CD8-positive, alpha-beta memory T cell (primary cell): ENCODE results near the gene ZFYVE1. TPM values are rescaled to one million over a fixed set of nuclear protein-coding genes. Genes with fewer than 3 reads are reported as not detected.

ENCODE experiments used
- CTCF ChIA-PET: fragments of 350-600 bp; sonication (Branson Sonifier 250); formaldehyde crosslinking; loops from one replicate; lab custom pipeline; 2021; ENCODE audit warnings: antibody characterized with exemption; lab: Charles Lee
- POLR2A ChIA-PET: fragments of 350-600 bp; sonication (Branson Sonifier 250); formaldehyde crosslinking; loops from one replicate; lab custom pipeline; 2021; ENCODE audit warnings: antibody characterized with exemption; lab: Charles Lee
- DNase-seq, 5 donors: peaks; one replicate each; pipeline versions ENCODE4 v3.0.0 to v3.0.0-alpha.2; 2020 to 2022; ENCODE audit warnings: mixed read lengths in 1 of 5
- H3K27ac ChIP-seq: one replicate; pipeline ENCODE4 v1.7.0; 2013; ENCODE audit warnings: low read depth, mild to moderate bottlenecking, low read length, moderate library complexity
- H3K27me3 ChIP-seq: 2 replicates; pipeline ENCODE4 v1.7.0; 2013; ENCODE audit warnings: low read length, mild to moderate bottlenecking; ENCODE audit not compliant: insufficient read depth, poor library complexity, severe bottlenecking
- H3K36me3 ChIP-seq: 2 replicates; pipeline ENCODE4 v1.7.0; 2013; ENCODE audit warnings: mild to moderate bottlenecking, low read length, moderate library complexity; ENCODE audit not compliant: insufficient read depth
- H3K4me1 ChIP-seq: 2 replicates; pipeline ENCODE4 v1.7.0; 2013; ENCODE audit warnings: mild to moderate bottlenecking, low read length, moderate library complexity; ENCODE audit not compliant: insufficient read depth
- H3K4me3 ChIP-seq: 2 replicates; pipeline ENCODE4 v1.7.0; 2013; ENCODE audit warnings: mild to moderate bottlenecking, low read length
- H3K9me3 ChIP-seq: 2 replicates; pipeline ENCODE4 v1.7.0; 2013; ENCODE audit warnings: mild to moderate bottlenecking, low read length
- H3K27ac Mint-ChIP-seq, 8 donors: one replicate each; pipeline ENCODE4 v1.8.0; 2020 to 2021; ENCODE audit warnings: mixed read lengths in 8 of 8, mild to moderate bottlenecking in 6 of 8, inconsistent platforms in 3 of 8, moderate library complexity in 3 of 8
- H3K27me3 Mint-ChIP-seq, 2 donors: one replicate each; pipeline ENCODE4 v1.8.0; 2020 to 2021; ENCODE audit warnings: mixed read lengths in 2 of 2, mild to moderate bottlenecking in 1 of 2, moderate library complexity in 1 of 2
- H3K36me3 Mint-ChIP-seq, 3 donors: one replicate each; pipeline ENCODE4 v1.8.0; 2020 to 2021; ENCODE audit warnings: mixed read lengths in 3 of 3, inconsistent platforms in 1 of 3, mild to moderate bottlenecking in 1 of 3
- H3K4me1 Mint-ChIP-seq, 3 donors: one replicate each; pipeline ENCODE4 v1.8.0; 2020 to 2021; ENCODE audit warnings: mixed read lengths in 3 of 3, inconsistent platforms in 1 of 3, mild to moderate bottlenecking in 1 of 3
- H3K4me3 Mint-ChIP-seq, 7 donors: one replicate each; pipeline ENCODE4 v1.8.0; 2020 to 2021; ENCODE audit warnings: mixed read lengths in 7 of 7, mild to moderate bottlenecking in 6 of 7, moderate library complexity in 4 of 7, inconsistent platforms in 2 of 7
- H3K9me3 Mint-ChIP-seq, 5 donors: one replicate each; pipeline ENCODE4 v1.8.0; 2020 to 2022; ENCODE audit warnings: mixed read lengths in 5 of 5, mild to moderate bottlenecking in 3 of 5, moderate library complexity in 2 of 5, inconsistent platforms in 1 of 5
- polyA plus RNA-seq: library from polyadenylated mRNA; unstranded; fragments of 300-500 nt; fragmentation: Illumina TruSeq; gene quantifications from one replicate; pipeline ENCODE4 v1.2.3, GENCODE V29; 2021
- total RNA-seq, 2 experiments: library from RNA; stranded (reverse); gene quantifications; one replicate each; pipeline ENCODE4 v1.2.3, GENCODE V29; 2021

Gene ZFYVE1
- total and polyA plus RNA-seq, 3 experiments from 2014 or later: 7.8 to 11.8 (median 11.7) TPM

DNA sequence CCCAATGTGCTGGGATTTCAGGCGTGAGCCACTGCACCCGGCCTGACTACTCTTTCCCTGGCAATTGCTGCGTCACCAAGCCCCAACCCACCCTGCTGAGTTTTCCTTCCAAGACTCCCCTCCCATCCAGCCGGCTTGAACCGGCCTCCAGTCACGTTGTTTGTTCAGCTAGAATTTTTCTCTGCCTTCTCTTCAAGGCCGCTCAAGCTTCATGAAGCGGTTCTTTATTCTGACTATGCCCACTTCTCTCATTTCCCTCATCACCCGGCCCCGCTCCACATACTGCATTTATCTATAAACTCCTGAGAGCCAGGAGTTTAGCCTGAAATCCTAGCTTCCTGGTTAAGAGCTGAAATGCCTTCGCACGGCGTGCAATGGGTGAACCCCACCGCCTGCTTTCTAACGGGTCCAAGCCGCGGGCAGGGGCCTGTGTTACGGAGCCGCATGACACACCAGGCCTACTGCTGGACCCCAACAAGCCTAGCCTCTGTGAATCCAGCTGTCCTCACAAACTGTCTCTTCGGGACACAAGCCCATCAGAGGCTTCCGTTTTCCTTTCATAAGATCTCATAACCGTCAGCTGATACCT, 101.6 kb downstream of the ZFYVE1 start:
- CTCF ChIA-PET: interaction anchor here (1.3 to 2.3 kb wide), 2 partner anchors 23 to 407 kb away, joined by 3 to 15 read pairs; no protein-coding TSS in a partner anchor
- DNase-seq: no peak
- Histone ChIP-seq H3K4me3 (peak overlapping the region; percentile 90), H3K4me1 (peaks cover 10% of the 10 kb centered on the region), H3K27me3 (no peaks in the 10 kb centered on the region), H3K9me3 (no peaks in the 10 kb centered on the region), H3K36me3 (no peaks in the 10 kb centered on the region), H3K27ac (peak overlapping the region; percentile 80)
- POLR2A ChIA-PET: interaction anchor here (0.9 kb wide), 1 partner anchor 102 kb away, joined by 4 read pairs; the partner anchor contains the start of gene ZFYVE1
- Mint-ChIP-seq H3K27ac (peak overlapping the region; percentile 41 to 97 (median 86)), H3K4me3 (peak overlapping the region; percentile 84 to 98 (median 94)), H3K4me1 (peaks cover 11 to 14% (median 11%) of the 10 kb centered on the region in 3 donors), H3K36me3 (peaks cover 0 to 4% (median 0%) of the 10 kb centered on the region in 3 donors), H3K9me3 (no peaks in the 10 kb centered on the region), H3K27me3 (peaks cover 4 to 12% of the 10 kb centered on the region in 2 donors)

DNA sequence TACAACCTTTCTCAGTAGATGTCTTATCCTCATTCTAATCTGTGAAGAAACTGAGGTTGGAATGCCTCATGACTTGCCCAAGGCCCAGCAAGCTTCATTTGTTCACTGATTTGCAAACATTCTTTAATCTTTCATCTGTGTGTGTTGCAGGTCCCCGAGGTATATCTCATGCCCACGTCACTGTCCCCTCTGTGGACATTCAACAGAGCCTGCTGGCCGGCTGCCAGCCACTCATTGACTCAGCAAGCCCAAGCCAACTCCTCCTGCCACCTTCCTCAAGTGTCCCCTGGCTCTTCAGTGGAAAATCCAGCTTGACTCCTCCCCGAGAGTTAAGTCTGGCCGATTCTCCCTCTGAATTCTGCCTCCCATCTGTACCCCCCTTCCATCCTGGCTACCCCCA, 102.6 kb downstream of the ZFYVE1 start:
- Histone ChIP-seq H3K27me3 (no peaks in the 10 kb centered on the region), H3K9me3 (no peaks in the 10 kb centered on the region), H3K4me1 (peaks cover 10% of the 10 kb centered on the region), H3K4me3 (no peak overlapping the region), H3K36me3 (no peaks in the 10 kb centered on the region), H3K27ac (peak overlapping the region; percentile 31)
- H3K27ac Mint-ChIP-seq: peak overlapping the region in 3 of 8 donors; percentile 25 to 68 (median 52)
- ChIA-PET CTCF (no interaction called here), POLR2A (no interaction called here)
- peaks cover 8 to 19% of the 10 kb centered on the region in 2 donors for H3K27me3 Mint-ChIP-seq
- H3K4me1 Mint-ChIP-seq: peaks cover 11 to 14% (median 11%) of the 10 kb centered on the region in 3 donors
- H3K4me3 Mint-ChIP-seq: peak overlapping the region in 2 of 7 donors; percentile 54 to 57
- no peak for DNase-seq
- peaks cover 0 to 4% (median 0%) of the 10 kb centered on the region in 3 donors for H3K36me3 Mint-ChIP-seq
- H3K9me3 Mint-ChIP-seq: no peaks in the 10 kb centered on the region

DNA sequence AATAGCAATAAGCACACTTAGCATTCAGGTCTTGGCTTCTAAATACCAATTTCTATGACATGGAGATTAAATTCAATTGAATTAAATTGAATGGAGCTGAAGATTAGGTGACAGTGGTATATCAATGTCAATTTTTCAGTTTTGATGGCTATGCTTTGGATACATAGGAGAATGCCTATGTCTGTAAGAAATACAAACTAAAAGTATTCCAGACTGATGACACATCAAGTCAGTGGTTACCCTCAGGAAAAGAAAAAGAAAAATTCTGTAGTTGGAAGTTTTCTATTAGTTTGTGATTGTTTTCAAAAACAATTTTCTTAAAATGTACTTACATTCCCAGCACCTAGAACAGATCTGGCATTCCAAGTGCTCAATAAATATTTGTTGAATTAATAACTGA, 105.5 kb downstream of the ZFYVE1 start:
- POLR2A ChIA-PET: no interaction called here
- Mint-ChIP-seq H3K36me3 (peaks cover 0 to 3% (median 0%) of the 10 kb centered on the region in 3 donors), H3K27ac (no peak overlapping the region), H3K4me1 (peaks cover 6 to 9% (median 6%) of the 10 kb centered on the region in 3 donors), H3K27me3 (peaks cover 8 to 29% of the 10 kb centered on the region in 2 donors), H3K4me3 (no peak overlapping the region), H3K9me3 (no peaks in the 10 kb centered on the region)
- H3K9me3 ChIP-seq: no peaks in the 10 kb centered on the region
- no peak for DNase-seq
- no peak overlapping the region for H3K27ac ChIP-seq
- no peak overlapping the region for H3K4me3 ChIP-seq
- H3K4me1 ChIP-seq: no peaks in the 10 kb centered on the region
- H3K36me3 ChIP-seq: no peaks in the 10 kb centered on the region
- CTCF ChIA-PET: interaction anchor here (1.2 kb wide), 1 partner anchor 27 kb away, joined by 4 read pairs; no protein-coding TSS in a partner anchor
- H3K27me3 ChIP-seq: no peaks in the 10 kb centered on the region

DNA sequence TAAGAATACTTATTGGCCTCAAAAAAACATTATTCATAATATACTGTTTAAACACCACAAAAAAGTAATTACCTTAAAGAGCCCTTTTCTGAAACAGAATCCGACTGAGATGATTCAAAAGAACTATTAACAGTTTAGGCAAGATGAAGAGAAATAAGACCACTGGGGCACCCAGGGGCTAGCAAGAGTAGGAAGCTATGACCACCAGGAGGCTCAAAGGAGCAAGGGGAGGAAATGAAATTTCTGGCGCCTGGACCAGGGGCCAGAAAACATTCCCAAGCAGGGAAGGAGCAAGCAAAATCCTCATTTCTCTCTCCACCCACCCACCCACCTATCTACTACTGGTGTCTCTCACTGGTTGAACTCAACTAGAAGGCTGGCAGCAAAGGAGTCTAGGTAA, 106.9 kb downstream of the ZFYVE1 start:
- POLR2A ChIA-PET: interaction anchor here (0.6 kb wide), 1 partner anchor 16 kb away, joined by 5 read pairs; no protein-coding TSS in a partner anchor
- Histone ChIP-seq H3K27ac (no peak overlapping the region), H3K4me1 (no peaks in the 10 kb centered on the region), H3K36me3 (no peaks in the 10 kb centered on the region), H3K9me3 (no peaks in the 10 kb centered on the region), H3K4me3 (no peak overlapping the region), H3K27me3 (no peaks in the 10 kb centered on the region)
- CTCF ChIA-PET: interaction anchor here (1.9 kb wide), 1 partner anchor 404 kb away, joined by 4 read pairs; no protein-coding TSS in a partner anchor
- no peak overlapping the region for H3K27ac Mint-ChIP-seq
- no peaks in the 10 kb centered on the region for H3K36me3 Mint-ChIP-seq
- peaks cover 8 to 29% of the 10 kb centered on the region in 2 donors for H3K27me3 Mint-ChIP-seq
- no peak for DNase-seq
- H3K4me1 Mint-ChIP-seq: no peaks in the 10 kb centered on the region
- H3K4me3 Mint-ChIP-seq: no peak overlapping the region
- no peaks in the 10 kb centered on the region for H3K9me3 Mint-ChIP-seq

Other genes starting within 250 kb of the ZFYVE1 start
- gene DPF3, start 133.0 kb downstream of the ZFYVE1 start, total RNA-seq: under 1 TPM; 0.50 to 0.62 TPM
- gene DPF3, start 133.0 kb downstream of the ZFYVE1 start, polyA plus RNA-seq: 1.3 TPM
- gene DCAF4, start 100.6 kb downstream of the ZFYVE1 start, total RNA-seq: 10 to 100 TPM; 22.5 to 26.8 TPM
- gene DCAF4, start 100.6 kb downstream of the ZFYVE1 start, polyA plus RNA-seq: 7.3 TPM
- 10 to 100 TPM; 96.5 to 99.2 TPM for gene RBM25, start 31.4 kb upstream of the ZFYVE1 start, total RNA-seq
- gene RBM25, start 31.4 kb upstream of the ZFYVE1 start, polyA plus RNA-seq: 67.0 TPM
- gene PSEN1, start 109.4 kb upstream of the ZFYVE1 start, total RNA-seq: 10 to 100 TPM; 31.7 to 34.2 TPM
- 29.2 TPM for gene PSEN1, start 109.4 kb upstream of the ZFYVE1 start, polyA plus RNA-seq
- under 1 TPM; 0.18 to 0.31 TPM for gene PAPLN, start 210.4 kb upstream of the ZFYVE1 start, total RNA-seq
- 0.23 TPM for gene PAPLN, start 210.4 kb upstream of the ZFYVE1 start, polyA plus RNA-seq